Dedifferentiated amniotic fluid mesenchymal stem cell (primary cell): ENCODE measurements around the gene BBX.

Experiments
- DNase-seq: peaks from one replicate; pipeline ENCODE4 v3.0.0-alpha.2; 2016; ENCODE audit errors: extremely low spot score

Gene BBX

DNA sequence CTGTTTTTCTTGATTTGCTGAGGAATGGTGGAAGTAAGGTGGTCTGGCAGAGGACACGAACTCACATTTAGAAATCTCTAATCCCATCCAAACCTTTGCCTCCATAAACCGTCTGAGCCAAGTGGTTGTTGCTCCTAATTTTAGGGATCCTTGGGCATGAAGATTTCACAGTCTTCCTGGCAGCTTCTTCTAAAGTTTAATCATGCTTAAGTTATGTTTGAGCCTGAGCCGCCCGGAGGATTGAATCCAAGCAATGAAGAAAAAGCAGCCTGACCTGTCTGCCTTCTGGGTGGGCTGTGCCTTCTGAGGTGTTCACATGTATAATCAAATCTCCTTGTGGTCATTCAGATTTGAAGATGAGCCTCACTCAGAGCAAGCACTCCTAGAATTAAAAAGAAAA, 319.1 kb downstream of the BBX start:
- no peak for DNase-seq

DNA sequence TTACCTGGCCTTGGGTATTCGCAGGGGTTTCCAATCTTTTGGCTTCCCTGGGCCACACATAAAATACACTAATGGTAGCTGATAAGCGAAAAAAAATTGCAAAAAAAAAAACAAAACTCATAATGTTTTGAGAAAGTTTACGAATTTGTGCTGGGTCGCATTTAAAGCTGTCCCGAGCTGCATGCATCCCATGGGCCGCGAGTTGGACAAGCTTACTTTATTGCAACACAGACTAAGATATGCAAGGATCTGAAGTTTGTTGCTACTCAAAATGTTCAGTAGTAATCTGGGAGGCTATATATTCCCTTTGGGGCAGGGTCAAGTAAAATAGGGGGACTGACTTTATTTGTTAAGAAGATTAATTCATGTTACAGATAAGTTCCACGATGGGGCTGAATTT, 320.2 kb downstream of the BBX start:
- no peak for DNase-seq

DNA sequence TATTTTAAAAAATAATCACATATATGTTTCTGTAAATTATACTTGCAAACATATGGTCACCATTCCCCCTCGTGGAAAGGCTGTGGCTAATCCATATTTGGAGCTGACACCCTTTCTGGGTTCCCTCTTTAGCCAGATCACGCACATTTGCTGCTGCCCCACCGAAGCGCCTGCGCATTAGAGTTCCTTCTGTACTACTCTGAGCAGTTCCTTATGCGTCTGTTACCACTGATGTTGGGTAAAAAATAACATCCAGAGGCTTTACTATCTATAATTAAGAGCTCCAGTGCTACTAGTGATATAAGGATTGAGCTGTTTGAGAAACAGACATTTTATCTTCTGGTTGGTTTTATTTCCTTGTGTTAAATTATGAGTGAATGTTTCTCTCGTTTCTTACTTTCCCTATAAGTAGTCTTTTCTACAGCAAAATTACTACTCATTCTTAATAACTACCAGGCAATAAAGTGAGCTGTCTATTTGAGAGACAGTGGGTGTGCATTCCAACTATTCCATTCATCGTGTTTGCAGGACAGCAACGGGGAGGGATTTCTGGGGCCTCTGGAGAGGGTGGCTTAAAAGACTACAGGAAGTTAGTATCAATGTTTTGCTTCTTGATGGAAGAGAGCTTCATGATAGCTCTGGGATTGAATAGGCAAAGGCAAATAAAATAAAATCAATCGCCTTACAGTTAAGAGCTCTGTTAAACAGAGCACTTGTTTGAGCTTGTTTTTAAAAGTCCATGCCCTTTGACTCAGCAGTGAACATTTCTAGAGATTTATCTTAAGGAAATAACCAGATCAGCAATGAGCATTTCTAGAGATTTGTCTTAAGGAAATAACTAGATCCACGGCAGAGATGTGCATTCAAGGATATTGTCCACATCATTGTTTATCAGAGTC, 322.9 kb downstream of the BBX start:
- peak; percentile 47 for DNase-seq

DNA sequence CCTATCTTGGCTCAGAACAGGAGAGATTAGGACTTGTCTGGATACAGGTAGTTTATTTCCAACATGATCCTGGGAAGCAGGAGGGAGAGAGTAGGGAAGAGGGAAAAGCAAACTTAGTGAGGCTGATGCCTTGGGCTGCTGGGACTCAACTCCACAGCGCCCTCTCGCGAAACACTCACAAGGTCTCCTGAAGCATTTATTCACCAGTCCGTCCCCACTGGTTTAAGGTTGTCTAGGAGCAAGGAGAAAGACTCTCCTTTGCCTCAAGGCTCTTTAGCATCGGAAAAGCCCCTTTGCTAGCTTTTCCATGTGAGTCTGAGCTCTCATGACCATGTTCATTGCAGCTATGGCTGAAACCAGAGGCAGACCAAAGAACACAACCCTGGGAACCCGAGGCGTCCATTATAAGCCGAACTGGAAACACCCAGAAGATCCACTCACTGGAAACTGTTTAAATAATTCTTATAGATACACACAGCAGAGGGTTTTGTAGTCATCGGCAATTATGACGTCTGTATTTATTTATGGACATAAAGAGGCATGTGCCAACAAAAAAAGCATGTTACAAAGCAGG, 323.6 kb downstream of the BBX start:
- DNase-seq: peak; percentile 50

DNA sequence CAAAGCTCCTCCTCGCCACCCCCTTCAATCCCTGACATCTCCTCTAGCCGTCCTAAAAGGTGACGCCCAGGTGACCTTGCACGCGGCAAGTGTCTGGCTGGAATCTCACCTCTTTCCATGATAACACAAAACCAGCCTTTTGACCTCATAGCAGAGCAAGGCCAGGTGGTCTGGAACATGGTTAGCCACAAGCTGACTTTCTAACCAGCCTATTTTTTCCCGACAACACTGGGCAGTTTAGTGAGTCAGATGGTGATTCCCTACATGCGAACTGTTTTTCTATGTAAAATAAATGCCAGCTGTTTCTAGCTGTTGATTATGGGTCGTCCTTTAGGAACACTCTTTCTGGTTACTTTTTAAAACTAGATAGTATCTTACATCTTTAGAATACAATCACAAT, 325.0 kb downstream of the BBX start:
- DNase-seq: no peak

DNA sequence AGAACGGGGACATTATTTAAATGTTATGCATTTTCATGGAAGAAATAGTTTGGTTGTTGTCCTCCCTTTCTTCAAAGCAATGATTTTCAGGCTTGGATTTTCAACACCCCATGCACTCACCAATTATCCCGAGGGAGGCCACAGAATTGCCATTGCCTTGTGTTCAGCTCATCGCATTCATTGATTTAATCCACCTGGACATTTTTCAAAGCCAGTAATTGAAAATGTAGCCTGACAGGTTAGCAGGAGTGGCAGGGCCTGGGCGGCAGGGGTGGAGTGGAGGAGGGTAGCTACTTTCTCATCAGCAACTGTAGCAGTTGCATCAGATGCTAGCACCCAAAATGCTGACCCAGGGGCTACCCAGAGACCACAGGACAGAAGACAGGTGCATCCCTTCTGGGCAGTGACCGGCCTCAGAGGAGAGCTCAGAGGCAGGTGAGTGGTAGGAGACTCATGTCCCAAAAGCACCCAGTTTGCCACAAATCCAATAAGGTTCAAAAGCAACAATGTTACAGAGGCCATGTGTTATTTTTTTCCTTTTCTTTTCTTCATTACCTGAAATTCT, 325.7 kb downstream of the BBX start:
- no peak for DNase-seq

DNA sequence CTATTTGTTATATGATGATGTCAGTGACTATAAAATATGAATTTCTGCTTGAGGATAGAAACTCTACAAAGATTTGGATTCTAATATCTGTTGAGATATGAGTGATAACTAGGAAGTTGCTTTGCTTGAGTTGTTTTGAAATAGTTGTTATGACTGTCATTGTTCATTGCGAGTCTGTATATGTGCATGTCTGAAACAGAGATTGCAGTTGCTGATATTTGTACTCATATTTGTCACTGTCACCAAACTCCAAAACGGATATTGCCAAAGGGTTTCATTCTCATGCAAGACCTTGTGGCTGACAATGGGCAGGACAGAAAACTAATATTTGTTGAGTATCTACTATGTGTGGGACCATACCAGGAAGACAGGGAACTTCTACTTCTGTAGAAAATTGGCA, 327.9 kb downstream of the BBX start:
- DNase-seq: no peak

DNA sequence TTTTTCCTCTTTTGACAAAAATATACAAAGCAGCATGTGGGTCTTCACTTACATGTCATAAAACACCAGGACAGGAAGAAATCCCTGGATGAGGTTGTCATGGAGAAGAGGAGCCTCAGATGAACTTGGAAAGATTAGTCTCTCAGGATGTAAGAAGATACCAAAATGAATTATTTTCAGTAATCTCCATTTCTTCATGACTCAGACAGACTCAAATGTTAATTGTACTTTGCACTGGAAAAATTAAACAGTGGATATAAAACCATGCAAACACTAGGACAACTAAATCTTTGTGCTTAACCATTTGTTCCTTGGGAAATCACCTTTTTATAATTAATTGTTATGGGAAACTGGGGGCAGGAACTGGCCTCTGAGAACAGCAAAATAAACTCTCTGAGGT, 331.1 kb downstream of the BBX start:
- no peak for DNase-seq

DNA sequence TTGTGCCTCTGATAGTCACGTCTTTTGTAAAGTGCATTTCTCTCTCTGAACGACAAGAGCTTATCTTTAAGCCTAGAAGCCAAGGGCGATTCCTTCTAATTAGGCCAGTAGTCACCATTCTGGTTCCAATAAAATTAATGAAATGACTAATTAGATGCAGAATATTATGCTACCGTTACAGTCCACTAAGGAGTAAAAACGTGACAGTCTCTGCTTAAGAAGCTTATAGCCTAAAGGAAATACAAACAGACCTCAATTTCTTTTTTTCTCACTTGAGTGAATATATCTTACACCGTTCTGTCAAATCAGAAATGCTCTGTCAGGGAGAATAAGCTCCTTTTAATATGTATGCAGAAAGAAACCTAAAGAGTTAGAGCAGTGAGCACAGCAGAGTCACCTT, 332.0 kb downstream of the BBX start:
- no peak for DNase-seq

DNA sequence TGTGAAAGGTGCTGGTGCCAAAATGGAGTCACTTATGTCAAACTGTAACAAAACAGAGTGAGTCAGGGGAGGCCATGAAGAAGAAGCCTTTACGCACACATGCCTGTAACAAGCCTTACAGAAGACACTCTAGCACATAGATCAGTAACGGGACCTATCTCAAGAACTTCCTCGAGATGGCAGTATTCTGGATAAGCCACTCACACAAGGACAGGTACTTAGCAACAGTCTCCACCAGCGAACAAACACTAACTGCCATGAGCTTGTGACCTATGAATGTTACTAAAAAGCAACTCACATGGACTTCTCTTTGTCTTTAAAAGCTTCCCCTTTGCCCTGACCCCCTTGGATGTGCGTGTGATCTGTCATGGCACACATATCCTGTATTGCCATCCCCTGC, 332.9 kb downstream of the BBX start:
- DNase-seq: no peak

DNA sequence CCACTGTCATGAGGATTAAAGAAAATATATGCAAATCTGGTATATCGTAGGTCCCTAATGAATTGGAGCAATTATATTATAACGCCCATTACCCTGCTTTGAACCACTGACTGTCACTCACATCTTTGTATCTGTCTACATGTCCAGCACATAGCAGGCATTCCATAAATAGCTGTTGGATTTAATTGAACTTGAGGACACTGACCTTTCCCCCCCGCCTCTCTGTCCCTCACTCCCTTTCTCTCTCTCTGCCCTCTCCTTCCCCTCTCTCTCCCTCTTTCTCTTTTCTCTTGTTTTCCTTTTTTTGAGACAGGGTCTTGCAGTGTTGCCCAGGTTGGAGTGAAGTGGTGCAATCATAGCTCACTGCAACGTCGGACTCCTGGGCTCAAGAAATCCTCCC, 335.1 kb downstream of the BBX start:
- DNase-seq: no peak

DNA sequence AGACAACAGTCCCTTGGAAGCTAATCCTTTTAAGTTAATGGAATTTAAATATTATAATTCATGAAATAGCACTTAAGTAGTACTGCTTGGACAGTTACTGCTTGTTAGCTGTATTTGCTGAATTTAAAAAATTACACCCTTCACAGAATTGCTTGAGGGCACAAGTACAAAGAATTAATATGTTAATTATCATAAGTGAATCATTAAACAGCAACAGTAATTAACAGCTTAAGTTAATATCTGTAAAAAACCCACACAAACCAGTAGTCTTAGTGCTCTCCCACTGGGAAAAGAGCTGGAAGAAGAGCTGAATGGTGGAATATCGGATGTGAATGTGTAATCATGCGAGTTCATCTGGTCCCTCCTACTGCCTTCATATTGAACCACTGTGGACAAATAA, 336.1 kb downstream of the BBX start:
- no peak for DNase-seq
